Measurements from ENCODE around the gene ERP44.
"Not testable (repeated sequence)": the region's sequence is repeated elsewhere in the genome, so short reads cannot be mapped to it uniquely, and the experiment has no call there.

Gene ERP44

DNA sequence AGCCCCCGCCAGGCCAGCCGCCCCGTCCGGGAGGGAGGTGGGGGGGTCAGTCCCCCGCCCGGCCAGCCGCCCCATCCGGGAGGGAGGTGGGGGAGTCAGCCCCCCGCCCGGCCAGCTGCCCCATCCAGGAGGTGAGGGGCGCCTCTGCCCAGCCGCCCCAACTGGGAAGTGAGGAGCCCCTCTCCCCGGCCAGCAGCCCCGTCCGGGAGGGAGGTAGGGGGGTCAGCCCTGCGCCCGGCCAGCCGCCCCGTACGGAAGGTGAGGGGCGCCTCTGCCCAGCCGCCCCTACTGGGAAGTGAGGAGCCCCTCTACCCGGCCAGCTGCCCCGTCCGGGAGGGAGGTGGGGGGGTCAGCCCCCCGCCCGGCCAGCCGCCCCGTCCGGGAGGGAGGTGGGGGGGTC is 30.8 kb downstream of the ERP44 start:
- DNase-seq (ENCODE audit: low read depth) = not testable (repeated sequence)

DNA sequence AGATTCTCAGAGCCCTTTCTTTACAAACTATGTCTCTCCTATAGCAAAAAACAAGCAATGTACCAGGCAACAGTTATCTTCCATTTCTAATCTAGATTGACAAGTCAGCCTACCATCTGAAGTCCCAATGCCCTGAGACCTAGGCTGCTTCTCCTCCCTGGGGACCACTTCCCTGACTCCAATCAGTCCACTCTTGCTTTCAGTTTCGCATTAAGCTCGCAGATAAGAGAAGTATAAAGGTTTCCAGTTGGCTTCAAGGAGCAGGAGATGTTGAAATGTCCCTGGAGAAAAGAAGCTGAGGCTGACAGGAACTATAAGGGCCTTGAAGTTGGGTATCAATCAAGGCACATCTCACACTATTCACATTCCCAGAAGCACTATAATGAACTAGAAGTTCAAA is 32.3 kb downstream of the ERP44 start:
- no peak for DNase-seq (ENCODE audit: low read depth)

DNA sequence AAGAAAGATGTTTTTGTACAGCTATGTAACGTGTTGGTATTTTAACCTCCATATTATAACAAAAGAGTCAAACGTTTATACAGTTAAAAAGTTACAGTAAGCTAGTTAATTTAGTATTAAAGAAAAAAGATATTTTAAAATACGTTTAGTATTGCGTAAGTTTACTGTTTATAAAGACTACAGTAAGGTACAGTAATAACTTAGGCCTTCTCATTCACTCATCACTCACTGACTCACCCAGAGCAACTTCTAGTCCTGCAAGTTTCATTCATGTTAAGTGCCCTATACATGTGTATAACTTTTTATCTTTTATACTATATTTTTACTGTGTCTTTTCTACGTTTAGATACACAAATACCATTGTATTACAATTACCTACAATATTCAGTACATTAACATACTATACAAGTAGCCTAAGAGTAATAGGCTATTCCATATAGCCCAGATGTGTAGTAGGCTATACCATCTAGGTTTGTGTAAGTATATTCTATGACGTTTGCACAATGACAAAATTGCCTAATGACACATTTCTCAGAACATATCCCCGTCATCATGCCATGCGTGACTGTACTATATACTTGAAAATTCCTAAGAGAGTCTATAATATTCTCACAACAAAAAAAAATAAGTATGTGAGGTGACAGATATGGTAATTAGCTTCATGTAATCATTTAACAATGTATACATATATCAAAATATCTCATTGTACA is 33.8 kb downstream of the ERP44 start:
- DNase-seq (ENCODE audit: low read depth) = no peak

DNA sequence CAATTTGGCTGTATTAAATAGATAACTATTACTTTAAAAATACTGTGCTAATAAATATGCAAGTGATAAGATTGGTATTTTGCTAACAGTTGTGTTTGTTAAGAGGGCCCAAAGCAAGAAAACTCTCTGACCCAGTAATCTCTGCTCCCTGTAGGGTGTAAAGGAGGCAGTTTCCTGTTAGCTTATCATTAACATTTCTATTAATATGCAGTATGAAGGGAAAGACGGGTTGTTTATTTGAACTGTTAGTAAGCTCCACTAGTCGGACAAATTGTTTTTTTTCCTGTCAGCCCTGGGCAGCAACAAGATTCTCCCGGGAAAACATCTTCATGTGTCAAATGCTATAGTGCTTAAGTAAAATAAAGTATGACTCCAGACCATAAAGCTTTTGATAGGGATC is 35.6 kb downstream of the ERP44 start:
- no peak for DNase-seq (ENCODE audit: low read depth)

DNA sequence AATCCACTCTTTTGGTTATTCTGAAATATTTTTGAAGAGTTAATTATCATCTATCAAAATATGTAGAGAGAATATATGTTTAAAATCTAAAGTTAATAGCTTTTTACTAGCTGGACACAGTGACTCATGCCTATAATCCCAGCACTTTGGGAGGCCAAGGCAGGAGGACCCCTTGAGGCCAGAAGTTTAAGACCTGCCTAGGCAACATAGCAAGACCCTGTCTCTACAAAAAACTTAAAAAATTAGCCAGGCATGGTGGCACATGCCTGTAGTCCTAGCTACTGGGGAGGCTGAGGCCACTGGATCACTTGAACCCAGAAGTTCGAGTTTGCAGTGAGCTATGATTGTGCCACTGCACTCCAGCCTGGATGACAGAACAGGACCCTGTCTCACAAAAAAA is 36.1 kb downstream of the ERP44 start:
- DNase-seq (ENCODE audit: low read depth) = not testable (repeated sequence)

DNA sequence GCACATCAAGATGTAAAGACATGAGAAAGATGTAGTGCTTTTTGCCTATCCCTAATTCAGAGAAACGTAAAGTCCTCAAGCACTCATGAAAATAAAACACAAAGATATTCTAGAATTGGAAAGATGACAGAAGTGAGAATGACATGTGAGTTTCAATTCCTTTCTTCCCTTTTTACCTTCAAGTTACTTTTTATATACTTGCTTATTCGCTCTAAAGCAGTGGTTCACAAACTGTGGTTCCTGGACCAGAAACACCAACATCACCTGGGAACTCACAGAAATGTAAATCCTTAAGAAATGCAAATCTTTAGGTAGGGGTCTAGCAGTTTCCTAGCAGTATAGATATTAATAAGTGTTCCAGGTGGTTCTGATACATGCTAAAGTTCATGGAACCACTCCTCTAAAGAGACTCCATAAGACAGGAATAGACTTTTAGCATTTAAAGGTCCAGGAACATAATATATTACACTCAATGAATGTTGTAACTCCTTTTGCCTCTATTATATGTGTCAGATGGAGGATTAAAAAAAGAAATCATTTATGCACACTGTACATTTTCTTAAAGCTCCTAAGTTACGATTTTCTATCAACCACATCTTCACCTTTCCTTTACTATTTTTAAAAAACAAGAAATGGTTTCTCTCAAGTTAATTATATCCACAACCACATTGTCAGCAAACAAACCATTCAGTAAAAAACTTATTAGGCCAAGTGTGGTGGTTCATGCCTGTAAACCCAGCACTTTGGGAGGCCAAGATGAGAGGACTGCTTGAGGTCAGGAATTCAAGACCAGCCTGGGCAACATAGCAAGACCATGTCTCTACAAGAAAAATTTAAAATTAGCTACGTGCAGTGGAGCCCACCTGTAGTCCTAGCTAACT is 39.9 kb downstream of the ERP44 start:
- no peak for DNase-seq (ENCODE audit: low read depth)

DNA sequence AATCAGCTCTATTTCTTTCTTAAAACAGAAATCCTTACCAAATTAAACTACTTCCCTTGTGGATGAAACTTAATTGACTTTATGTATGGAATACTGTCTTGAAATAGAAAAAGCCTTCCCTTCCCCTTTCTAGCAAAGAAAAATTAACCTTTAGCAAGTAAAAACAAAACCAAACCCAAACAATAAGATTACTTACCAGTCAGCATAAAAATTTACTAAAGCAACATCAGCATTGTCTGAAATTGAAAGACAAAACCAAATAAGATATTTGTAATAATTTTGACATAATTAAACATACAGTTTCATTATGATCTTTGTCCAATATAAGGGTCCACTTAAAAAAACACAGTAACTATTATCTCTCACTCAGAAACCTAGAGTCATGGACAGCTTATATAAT is 41.2 kb downstream of the ERP44 start:
- DNase-seq (ENCODE audit: low read depth) = no peak

DNA sequence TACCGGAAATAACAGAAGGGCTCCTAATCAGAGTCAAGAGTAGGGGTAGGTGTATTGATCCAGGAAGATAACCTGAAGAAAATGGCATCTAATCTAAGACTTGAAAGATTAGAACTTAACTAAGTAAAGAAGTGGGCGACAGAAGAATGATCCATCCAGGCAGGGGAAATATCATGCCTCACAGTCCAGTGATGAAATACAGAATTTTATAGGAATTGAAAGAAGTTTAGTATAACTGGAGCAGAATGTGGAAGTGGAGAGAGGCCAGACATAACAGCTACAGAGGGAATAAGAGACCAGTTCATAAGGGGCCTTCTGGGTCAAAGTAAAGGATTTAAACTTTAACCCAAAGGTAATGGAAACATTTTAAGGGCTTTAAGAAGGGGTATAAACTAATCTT is 42.2 kb downstream of the ERP44 start:
- no peak for DNase-seq (ENCODE audit: low read depth)

DNA sequence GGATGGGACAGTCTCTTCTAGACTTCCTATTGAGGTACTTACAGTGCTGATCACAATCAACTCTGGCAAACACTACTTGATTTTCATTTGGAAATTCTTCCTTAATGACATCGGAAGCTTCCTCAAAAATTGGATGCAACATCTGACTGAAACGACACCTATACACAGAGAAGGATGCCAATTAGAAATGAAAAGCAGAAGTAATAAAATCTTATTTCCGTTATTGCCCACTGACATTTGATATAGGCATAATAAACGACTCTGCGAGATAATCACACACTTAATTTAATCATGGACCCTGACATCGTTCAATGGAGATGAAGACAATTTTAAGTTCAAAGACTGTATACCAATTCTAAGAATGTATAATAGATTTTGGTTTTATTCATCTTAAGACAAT is 46.4 kb downstream of the ERP44 start:
- DNase-seq (ENCODE audit: low read depth) = no peak

DNA sequence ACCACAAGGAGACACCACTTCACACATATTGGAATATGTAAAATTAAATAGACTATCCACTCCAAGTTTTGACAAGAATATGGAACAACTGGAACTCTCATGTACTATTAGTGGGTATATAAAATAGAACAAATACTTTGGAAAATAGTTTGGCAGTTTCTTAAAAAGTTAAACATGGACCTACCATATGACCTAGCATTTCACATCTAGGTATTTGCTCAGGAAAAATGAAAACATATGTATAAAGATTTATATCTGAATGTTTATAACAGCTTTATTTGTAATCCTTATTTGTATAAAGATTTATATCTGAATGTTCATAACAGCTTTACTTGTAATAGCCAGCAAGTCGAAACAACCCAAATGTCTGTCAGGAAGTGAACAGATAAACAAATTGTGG is 49.2 kb downstream of the ERP44 start:
- DNase-seq (ENCODE audit: low read depth) = no peak

DNA sequence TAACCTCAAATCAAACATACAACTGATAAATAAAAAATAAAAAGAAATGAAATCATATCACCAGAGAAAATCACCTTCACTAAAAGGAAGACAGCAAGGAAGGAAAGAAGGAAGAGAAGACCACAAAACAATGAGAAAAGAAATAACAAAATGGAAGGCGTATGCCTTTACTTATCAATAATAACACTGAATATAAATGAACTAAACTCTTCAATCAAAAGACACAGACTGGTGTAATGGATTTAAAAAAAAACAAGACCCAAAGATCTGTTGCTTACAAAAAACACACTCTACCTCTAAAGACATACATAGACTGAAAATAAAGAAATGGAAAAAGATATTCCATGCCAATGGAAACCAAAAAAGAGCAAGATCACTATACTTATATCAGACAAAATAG is 60.3 kb downstream of the ERP44 start:
- DNase-seq (ENCODE audit: low read depth) = no peak

DNA sequence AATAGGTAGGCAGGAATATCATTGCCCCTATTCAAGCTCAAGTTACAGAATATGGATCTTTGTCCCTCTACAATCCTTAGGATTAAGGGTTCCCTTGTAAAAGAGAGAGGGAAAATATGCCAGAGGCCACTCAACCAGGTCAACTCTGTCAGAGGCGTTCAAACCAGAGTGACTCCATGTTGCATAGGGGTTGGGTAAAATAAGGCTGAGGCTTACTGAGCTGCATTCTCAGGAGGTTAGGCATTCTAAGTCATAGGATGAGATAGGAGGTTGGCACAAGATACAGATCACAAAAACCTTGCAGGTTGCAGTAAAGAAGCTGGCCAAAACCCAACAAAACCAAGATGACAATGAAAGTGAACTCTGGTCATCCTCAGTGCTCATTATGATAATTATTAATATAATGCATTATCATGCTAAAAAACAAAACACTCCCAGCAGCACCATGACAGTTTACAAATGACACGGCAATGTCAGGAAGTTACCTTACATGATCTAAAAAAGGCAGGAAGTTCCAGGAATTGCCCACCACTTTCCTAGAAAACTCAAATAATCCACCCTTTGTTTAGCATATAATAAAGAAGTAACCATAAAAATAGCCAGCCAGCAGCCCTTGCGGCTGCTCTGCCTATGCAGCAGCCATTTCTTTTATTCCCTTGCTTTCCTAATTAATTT is 64.8 kb downstream of the ERP44 start:
- DNase-seq (ENCODE audit: low read depth) = no peak

DNA sequence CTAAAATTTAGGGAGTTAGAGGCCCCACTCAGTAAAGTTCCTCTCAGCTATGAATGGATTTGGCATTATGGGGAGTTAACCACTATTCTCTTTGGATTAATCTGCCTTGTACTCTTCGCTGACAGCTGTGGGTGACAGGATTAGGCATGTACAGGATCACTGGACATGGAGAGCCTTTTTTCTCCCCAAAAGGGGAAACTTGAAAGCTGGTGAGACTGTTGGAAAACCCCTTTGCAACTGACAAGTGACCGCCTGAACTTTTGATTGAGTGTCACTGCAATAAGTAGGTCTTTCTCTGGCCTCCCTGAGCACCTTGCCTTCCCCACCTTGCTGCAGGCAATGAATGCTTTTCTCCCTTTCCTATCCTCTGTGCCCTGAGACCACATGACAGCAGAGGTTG is 68.3 kb downstream of the ERP44 start:
- no peak for DNase-seq (ENCODE audit: low read depth)

DNA sequence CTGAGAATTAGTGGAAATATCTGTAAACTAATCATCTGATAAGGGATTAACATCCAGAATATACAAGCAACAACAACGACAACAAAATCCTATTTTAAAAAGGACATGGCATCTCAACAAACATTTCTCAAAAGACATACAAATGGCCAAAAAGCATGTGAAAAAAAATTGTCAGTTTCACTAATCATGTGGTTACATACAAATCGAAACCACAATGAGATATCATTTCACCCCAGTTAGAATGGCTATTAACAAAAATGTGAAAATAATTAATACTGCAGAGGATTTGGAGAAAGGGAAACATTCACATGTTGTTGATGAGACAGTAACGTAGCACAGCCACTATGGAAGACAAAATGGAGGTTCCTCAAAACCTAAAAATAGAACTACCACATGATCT is 69.5 kb downstream of the ERP44 start:
- DNase-seq (ENCODE audit: low read depth) = no peak

DNA sequence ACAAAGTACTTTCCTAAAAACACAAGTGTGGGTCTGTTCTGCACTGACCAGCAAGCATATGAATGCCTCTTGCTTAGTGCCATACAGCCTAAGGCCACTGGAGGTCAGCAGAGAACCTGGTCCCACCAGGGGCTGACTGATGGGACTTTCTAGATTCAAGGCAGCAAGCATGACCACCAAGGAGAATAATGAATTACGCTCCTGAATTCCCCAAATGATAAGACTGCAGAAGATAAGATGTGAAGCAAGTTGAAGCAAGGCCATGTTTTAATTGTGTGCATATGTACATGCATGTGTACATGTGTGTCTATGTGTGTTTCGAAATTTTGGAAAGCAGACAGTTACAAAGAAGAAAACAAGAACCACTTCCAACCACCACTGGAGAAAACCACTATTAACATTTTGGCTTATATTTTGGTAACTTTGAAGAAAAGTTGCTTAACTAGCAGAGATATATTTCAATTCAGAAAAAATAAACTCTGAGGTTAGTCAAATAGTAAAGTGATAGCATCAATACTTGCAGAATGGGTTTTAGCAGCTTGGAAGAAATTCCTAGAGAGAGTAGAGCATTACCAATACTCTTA is 70.5 kb downstream of the ERP44 start:
- peak; percentile 17 for DNase-seq (ENCODE audit: low read depth)

DNA sequence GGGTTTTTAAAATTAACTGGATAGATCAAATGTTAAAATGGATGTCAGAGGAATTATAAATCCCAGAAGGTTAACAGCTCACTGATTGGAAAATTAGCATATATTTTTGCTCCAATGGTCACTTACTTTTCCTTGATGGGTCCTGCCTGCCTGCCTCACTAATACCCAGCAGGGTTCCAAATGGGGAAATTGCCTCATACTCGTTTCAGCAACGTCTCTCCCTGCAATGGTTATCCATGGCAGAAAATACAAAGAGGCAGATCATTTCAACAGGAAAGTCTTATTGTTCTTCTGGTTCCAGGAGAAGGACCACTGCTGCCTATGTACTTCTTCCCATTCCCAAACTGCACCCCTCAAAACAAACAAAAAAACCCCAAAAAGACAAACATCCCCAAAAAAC is 71.3 kb downstream of the ERP44 start:
- no peak for DNase-seq (ENCODE audit: low read depth)

DNA sequence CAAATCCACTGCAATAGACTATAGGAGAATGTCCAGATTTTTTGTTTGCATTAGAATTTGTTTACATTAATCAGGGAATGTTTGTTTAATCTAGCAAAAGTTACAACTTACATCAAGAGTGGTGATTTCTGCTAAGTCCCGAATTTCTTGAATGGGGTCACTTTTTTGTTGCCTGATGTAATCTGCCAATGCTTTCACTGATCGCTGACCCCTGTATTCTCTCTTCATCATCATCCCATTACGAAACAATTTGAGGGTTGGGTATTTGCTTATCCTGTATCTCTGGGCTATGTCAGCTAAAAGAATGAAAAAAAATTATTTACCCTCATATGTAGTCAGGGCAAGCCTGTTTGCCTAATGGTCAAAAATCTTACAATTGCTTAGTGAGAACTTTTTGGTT is 76.9 kb downstream of the ERP44 start:
- DNase-seq (ENCODE audit: low read depth) = no peak

DNA sequence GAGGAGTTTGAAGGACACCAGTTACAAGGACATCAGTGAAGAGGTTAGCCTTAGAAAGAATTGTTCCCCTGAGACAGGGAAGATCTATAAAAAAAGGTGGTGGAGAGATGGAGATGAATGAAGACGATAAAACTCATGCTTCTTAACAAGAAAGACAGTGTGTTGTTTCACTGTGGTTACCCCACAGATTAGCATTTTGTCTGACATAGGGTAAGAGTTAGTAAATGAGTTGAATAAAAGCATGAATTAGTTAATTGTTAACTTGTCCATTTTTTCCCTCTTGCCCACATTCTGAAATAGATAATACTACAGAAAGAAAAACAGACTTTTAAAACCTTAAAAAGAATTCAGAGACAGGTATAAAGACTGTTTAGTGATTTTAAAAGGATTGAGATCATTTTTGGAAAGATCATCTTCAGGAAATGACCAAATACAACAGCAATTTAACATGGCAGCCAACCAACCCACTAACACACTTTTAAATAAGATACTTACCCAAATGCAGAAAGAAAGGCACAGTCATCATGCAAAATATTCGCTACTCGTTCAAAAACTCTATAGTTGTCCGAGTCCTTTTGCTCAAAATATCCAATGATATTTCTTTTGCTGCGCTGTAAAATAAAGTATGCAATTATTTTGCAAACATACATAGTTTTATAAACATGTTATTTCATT is 78.5 kb downstream of the ERP44 start:
- DNase-seq (ENCODE audit: low read depth) = no peak

DNA sequence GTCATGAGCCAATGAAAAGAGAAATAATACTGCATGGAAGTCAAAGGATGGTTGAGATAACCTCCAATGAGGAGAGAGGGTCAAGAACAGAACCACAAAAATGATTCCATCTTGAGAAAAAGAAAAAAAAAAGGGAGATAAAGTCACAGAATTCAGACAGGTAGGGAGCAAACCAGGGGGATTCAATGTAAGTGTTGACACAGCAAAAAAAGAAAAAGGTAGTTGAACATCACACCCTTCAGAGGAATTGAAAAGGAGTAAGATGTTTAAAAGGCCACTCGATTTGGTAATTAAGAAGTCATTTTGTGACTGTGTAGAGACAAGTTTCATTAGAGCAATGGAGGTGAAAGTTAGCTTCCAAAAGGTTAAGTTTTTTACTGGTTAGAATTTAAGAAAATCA is 79.3 kb downstream of the ERP44 start:
- no peak for DNase-seq (ENCODE audit: low read depth)

DNA sequence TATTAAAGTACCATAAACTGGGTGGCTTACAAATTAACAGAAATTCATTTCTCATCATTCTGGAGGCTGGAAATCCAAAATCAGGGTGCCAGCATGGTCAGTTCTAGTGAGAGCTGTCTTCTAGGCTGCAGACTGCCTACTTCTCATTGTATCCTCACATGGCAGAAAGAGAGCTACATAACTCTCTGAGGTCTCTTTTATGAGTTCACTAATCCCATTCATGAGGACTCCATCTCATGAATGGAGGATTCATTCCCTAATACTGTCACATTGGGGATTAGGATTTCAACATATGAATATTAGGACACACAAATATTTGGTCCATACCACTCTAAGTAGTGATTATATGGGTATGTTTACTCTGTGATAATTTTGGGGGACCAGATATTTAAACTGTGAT is 84.0 kb downstream of the ERP44 start:
- no peak for DNase-seq (ENCODE audit: low read depth)

DNA sequence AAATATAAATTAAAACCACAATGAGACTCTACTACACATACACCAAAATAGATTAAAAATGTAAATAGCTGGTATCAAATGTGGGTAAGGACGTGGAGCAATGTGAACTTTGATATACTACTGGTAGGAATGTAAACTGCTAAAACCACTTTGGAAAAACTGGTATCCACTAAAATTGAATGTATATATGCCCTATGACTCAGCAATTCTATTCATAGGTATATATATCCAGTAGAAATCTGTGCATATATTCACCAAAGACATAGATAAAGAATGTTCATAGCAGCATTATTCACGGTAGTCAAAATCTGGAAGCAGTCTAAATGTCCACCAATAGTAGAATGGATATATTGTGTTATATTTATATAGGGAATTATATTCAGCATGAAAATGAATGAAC is 85.2 kb downstream of the ERP44 start:
- DNase-seq (ENCODE audit: low read depth) = no peak

DNA sequence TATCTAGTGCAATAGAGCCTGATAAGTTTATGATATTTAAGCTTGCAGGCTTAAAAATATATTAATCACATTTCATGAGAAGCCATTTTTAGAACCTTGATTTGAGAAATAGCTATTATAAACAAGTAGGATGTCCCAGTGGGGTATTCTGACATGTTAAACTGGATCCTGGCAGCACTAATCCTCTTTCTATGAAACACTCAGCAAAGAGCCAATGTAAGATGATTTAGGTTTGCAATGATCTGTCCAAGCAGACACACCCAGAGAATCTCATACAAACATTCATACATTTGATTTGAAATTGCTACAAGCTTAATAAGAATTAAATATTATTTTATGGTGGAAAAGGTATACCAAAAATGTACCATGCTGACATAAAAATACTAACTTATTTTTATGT is 86.5 kb downstream of the ERP44 start:
- DNase-seq (ENCODE audit: low read depth) = no peak

Data from HS-27A (cell line).